KOPT-K1 (cell line): ENCODE measurements around the gene GRAP.
A peak's percentile ranks its signal among the peaks of the same experiment; 100 is the strongest.
"Not testable (repeated sequence)": the region's sequence is repeated elsewhere in the genome, so short reads cannot be mapped to it uniquely, and the experiment has no call there.

ENCODE experiments used
- H3K27ac ChIP-seq: fragments of 200-600 bp; sonication (generic); 2 replicates; pipeline ENCODE4 v1.5.1; 2016; ENCODE audit warnings: antibody characterized with exemption, mild to moderate bottlenecking, low read depth, low read length; ENCODE audit not compliant: poor library complexity, severe bottlenecking
- H3K36me3 ChIP-seq: fragments of 200-600 bp; sonication (generic); 2 replicates; pipeline ENCODE4 v1.5.1; 2017; ENCODE audit warnings: antibody characterized with exemption, mild to moderate bottlenecking, low read length, moderate library complexity; ENCODE audit not compliant: insufficient read depth
- H3K9me3 ChIP-seq: fragments of 200-600 bp; sonication (generic); 2 replicates; pipeline ENCODE4 v1.5.1; 2017; ENCODE audit warnings: antibody characterized with exemption, low read length, mild to moderate bottlenecking; ENCODE audit not compliant: insufficient read depth, poor library complexity, severe bottlenecking

GRAP gene

GRCh38 chr17:19046782-19047375 lies at the start of gene GRAP:
Gene GRAP, minus strand, starts transcription at chr17:19046957. Its CDS starts 31 bp downstream, at chr17:19046926.
- H3K27ac ChIP-seq, H3K9me3 ChIP-seq, H3K36me3 ChIP-seq: not testable (repeated sequence)

GRCh38 chr17:19093684-19094438 lies 47.1 kb upstream of the GRAP start:
- H3K27ac ChIP-seq, H3K36me3 ChIP-seq, H3K9me3 ChIP-seq: not testable (repeated sequence)

GRCh38 chr17:19092737-19093683 lies 46.3 kb upstream of the GRAP start:
- H3K27ac ChIP-seq, H3K36me3 ChIP-seq, H3K9me3 ChIP-seq: not testable (repeated sequence)

- H3K27ac ChIP-seq, H3K36me3 ChIP-seq, H3K9me3 ChIP-seq: not testable (repeated sequence)
Observed at GRCh38 chr17:19090058-19090772, 43.5 kb upstream of the GRAP start.

- not testable (repeated sequence) for H3K27ac ChIP-seq, H3K9me3 ChIP-seq, H3K36me3 ChIP-seq
Observed at GRCh38 chr17:19088804-19089685, 42.3 kb upstream of the GRAP start.

GRCh38 chr17:19077386-19077785 lies 30.6 kb upstream of the GRAP start:
- H3K9me3 ChIP-seq, H3K36me3 ChIP-seq, H3K27ac ChIP-seq: not testable (repeated sequence)

GRCh38 chr17:19076398-19077192 lies 29.8 kb upstream of the GRAP start:
- not testable (repeated sequence) for H3K9me3 ChIP-seq, H3K36me3 ChIP-seq, H3K27ac ChIP-seq

GRCh38 chr17:19070318-19071168 lies 23.8 kb upstream of the GRAP start:
- not testable (repeated sequence) for H3K36me3 ChIP-seq, H3K9me3 ChIP-seq, H3K27ac ChIP-seq

- not testable (repeated sequence) for H3K36me3 ChIP-seq, H3K9me3 ChIP-seq
- H3K27ac ChIP-seq: peak overlapping the region; percentile 22
Observed at GRCh38 chr17:19064378-19064777, 17.6 kb upstream of the GRAP start.

GRCh38 chr17:19063326-19063956 lies 16.7 kb upstream of the GRAP start:
- H3K9me3 ChIP-seq, H3K36me3 ChIP-seq, H3K27ac ChIP-seq: not testable (repeated sequence)

- H3K27ac ChIP-seq, H3K36me3 ChIP-seq, H3K9me3 ChIP-seq: not testable (repeated sequence)
Observed at GRCh38 chr17:19062718-19063325, 16.1 kb upstream of the GRAP start.

- not testable (repeated sequence) for H3K36me3 ChIP-seq, H3K27ac ChIP-seq, H3K9me3 ChIP-seq
Observed at GRCh38 chr17:19062009-19062717, 15.4 kb upstream of the GRAP start.
